ENCODE data around the gene SCFD2. TPM values are rescaled to one million over a fixed set of nuclear protein-coding genes. Genes with fewer than 3 reads are reported as not detected.

Gene SCFD2
- total RNA-seq, 1 experiment from 2014 or later, result 8.1 TPM

DNA sequence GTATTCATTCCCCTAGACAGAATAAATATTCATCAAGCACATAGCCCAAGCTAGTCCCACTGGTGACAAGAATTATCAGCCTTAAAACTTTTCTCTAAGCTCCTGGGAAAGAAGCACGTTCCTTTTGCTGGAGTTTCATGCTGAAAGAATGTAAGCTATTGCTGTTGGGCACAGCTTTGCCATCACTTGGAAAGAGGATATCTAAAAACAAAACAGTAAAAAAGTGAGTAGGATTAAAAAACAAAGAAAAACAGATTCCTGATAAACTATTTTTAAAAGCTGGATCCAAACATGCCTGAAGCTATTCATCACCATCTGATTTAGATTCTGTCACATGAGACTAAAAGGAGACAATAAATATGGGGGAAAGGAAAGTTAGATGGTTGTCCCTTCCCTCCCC lies 176.8 kb downstream of the SCFD2 start:
- DNase-seq, result no peak
- H3K27ac ChIP-seq, result no peak overlapping the region
- H3K36me3 ChIP-seq (ENCODE audit: low read depth), result no peaks in the 10 kb centered on the region
- no peaks in the 10 kb centered on the region for H3K79me2 ChIP-seq (ENCODE audit: low read depth)
- no peak overlapping the region for H3K4me2 ChIP-seq
- H3K4me1 ChIP-seq (replicated peaks; ENCODE audit: insufficient read depth), result no peaks in the 10 kb centered on the region
- ChIA-PET POLR2A (ENCODE audit: unreplicated experiment) (no interaction called here), CTCF (no interaction called here)
- no peaks in the 10 kb centered on the region for H3F3A ChIP-seq (ENCODE audit: insufficient read depth, low read depth)
- H4K20me1 ChIP-seq (ENCODE audit: insufficient read depth), result peaks cover 4% of the 10 kb centered on the region; the same call in 1 of the 2 replicates
- intact Hi-C loops (cut with micrococcal nuclease; ENCODE audit: unreplicated experiment), result no loop called here
- no peak overlapping the region for H3K4me3 ChIP-seq
- TF ChIP-seq, protein P1, sequence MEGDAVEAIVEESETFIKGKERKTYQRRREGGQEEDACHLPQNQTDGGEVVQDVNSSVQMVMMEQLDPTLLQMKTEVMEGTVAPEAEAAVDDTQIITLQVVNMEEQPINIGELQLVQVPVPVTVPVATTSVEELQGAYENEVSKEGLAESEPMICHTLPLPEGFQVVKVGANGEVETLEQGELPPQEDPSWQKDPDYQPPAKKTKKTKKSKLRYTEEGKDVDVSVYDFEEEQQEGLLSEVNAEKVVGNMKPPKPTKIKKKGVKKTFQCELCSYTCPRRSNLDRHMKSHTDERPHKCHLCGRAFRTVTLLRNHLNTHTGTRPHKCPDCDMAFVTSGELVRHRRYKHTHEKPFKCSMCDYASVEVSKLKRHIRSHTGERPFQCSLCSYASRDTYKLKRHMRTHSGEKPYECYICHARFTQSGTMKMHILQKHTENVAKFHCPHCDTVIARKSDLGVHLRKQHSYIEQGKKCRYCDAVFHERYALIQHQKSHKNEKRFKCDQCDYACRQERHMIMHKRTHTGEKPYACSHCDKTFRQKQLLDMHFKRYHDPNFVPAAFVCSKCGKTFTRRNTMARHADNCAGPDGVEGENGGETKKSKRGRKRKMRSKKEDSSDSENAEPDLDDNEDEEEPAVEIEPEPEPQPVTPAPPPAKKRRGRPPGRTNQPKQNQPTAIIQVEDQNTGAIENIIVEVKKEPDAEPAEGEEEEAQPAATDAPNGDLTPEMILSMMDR (conservative IDR thresholded peaks at IDR 0.05), result no peak
- no peak for TF ChIP-seq EZH2 (IDR thresholded peaks at IDR 0.05; ENCODE audit: low read depth)
- H3K27me3 ChIP-seq (ENCODE audit: insufficient read depth, low read depth), result no peaks in the 10 kb centered on the region
- no peak overlapping the region for H2AFZ ChIP-seq
- BruUV-seq (replicated peaks), result no TSS peak
- H3K9me3 ChIP-seq (ENCODE audit: insufficient read depth, low read depth), result no peaks in the 10 kb centered on the region
- H3K9me2 ChIP-seq (ENCODE audit: insufficient read depth), result no peaks in the 10 kb centered on the region

DNA sequence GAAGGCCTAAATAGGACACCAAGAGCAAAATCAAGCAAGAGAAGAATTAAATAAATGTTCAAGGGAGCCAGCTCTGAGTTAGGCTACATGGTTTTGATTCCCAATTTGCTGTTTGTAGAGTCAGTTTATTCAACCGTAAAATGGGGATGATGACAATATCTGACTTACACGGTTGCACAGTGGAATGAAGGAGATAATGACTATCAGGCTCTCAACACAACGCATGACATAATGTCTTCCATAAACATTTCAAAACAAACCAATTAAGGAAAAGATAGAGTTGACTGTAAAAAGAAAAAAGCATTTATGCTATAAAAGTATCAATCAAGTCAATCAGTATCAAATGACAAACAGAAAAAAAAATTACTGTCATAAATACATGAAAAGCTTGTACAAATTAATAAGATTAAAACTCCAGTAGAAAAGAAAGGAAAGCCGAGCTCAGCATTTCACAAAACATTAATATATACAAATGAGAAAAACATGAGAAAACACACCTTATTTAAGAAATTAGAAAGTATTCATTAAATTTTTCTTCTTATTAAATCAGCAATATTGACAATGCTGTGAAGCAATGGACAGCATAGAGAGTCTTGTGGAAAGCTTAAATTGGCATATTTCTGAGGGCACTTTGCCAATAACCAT lies 179.0 kb downstream of the SCFD2 start:
- H3K9me2 ChIP-seq (ENCODE audit: insufficient read depth), result no peaks in the 10 kb centered on the region
- H3K79me2 ChIP-seq (ENCODE audit: low read depth), result no peaks in the 10 kb centered on the region
- H3K4me2 ChIP-seq, result no peak overlapping the region
- H3K36me3 ChIP-seq (ENCODE audit: low read depth), result no peaks in the 10 kb centered on the region
- TF ChIP-seq EZH2 (IDR thresholded peaks at IDR 0.05; ENCODE audit: low read depth), result no peak
- TF ChIP-seq, protein P1 (conservative IDR thresholded peaks at IDR 0.05), result no peak
- H3K27ac ChIP-seq, result no peak overlapping the region
- BruUV-seq (replicated peaks), result no TSS peak
- POLR2A ChIA-PET (ENCODE audit: unreplicated experiment), result no interaction called here
- H3K4me1 ChIP-seq (replicated peaks; ENCODE audit: insufficient read depth), result no peaks in the 10 kb centered on the region
- DNase-seq, result no peak
- H4K20me1 ChIP-seq (ENCODE audit: insufficient read depth), result no peaks in the 10 kb centered on the region
- no peak overlapping the region for H2AFZ ChIP-seq
- no peaks in the 10 kb centered on the region for H3F3A ChIP-seq (ENCODE audit: insufficient read depth, low read depth)
- no peak overlapping the region for H3K4me3 ChIP-seq
- intact Hi-C loops (cut with micrococcal nuclease; ENCODE audit: unreplicated experiment), result no loop called here
- no peaks in the 10 kb centered on the region for H3K9me3 ChIP-seq (ENCODE audit: insufficient read depth, low read depth)
- CTCF ChIA-PET, result interaction anchor here (0.6 kb wide), 1 partner anchor 809 kb away, joined by 3 read pairs; no protein-coding TSS in a partner anchor
- no peaks in the 10 kb centered on the region for H3K27me3 ChIP-seq (ENCODE audit: insufficient read depth, low read depth)

GRCh38 chr4:53185869-53186585 lies 179.8 kb downstream of the SCFD2 start:
- CTCF ChIA-PET, result no interaction called here
- POLR2A ChIA-PET (ENCODE audit: unreplicated experiment), result no interaction called here

More at GRCh38 chr4:53185869-53186585, 179.8 kb downstream of the SCFD2 start:
- BruUV-seq (replicated peaks), result no TSS peak
- H3K4me3 ChIP-seq, result no peak overlapping the region
- H3K79me2 ChIP-seq (ENCODE audit: low read depth), result no peaks in the 10 kb centered on the region
- no peaks in the 10 kb centered on the region for H3K36me3 ChIP-seq (ENCODE audit: low read depth)
- H3K27ac ChIP-seq, result no peak overlapping the region
- H3F3A ChIP-seq (ENCODE audit: insufficient read depth, low read depth), result no peaks in the 10 kb centered on the region
- no peak overlapping the region for H2AFZ ChIP-seq
- H3K4me2 ChIP-seq, result no peak overlapping the region
- intact Hi-C loops (cut with micrococcal nuclease; ENCODE audit: unreplicated experiment), result no loop called here
- H3K27me3 ChIP-seq (ENCODE audit: insufficient read depth, low read depth), result no peaks in the 10 kb centered on the region
- no peaks in the 10 kb centered on the region for H3K9me2 ChIP-seq (ENCODE audit: insufficient read depth)
- no peak for DNase-seq
- no peaks in the 10 kb centered on the region for H3K9me3 ChIP-seq (ENCODE audit: insufficient read depth, low read depth)
- no peak for TF ChIP-seq EZH2 (IDR thresholded peaks at IDR 0.05; ENCODE audit: low read depth)
- TF ChIP-seq, protein P1 (conservative IDR thresholded peaks at IDR 0.05), result no peak
- H4K20me1 ChIP-seq (ENCODE audit: insufficient read depth), result no peaks in the 10 kb centered on the region
- no peaks in the 10 kb centered on the region for H3K4me1 ChIP-seq (replicated peaks; ENCODE audit: insufficient read depth)

Data from PC-9 (cell line).